HUES48 (cell line): ENCODE measurements around the gene GAS7.
A peak's percentile ranks its signal among the peaks of the same experiment; 100 is the strongest.

Experiments used
- H3K27ac ChIP-seq: one replicate; pipeline ENCODE4 v1.7.0; 2013; ENCODE audit warnings: low read depth, low read length, inconsistent platforms
- H3K27me3 ChIP-seq: 2 replicates; pipeline ENCODE4 v1.6.1; 2013; ENCODE audit warnings: mild to moderate bottlenecking, low read length; ENCODE audit not compliant: control insufficient read depth, insufficient read depth
- H3K36me3 ChIP-seq: 2 replicates; pipeline ENCODE4 v1.6.1; 2013; ENCODE audit warnings: low read length; ENCODE audit not compliant: control insufficient read depth, insufficient read depth
- H3K4me1 ChIP-seq: 2 replicates; pipeline ENCODE4 v1.6.1; 2013; ENCODE audit warnings: mild to moderate bottlenecking, low read length; ENCODE audit not compliant: control insufficient read depth, insufficient read depth
- H3K4me3 ChIP-seq: 2 replicates; pipeline ENCODE4 v1.5.1; 2013; ENCODE audit warnings: mild to moderate bottlenecking, low read depth, low read length
- H3K9ac ChIP-seq: 2 replicates; pipeline ENCODE4 v1.6.1; 2013; ENCODE audit warnings: mild to moderate bottlenecking, low read depth, low read length, moderate library complexity
- H3K9me3 ChIP-seq: 2 replicates; pipeline ENCODE4 v1.6.1; 2013; ENCODE audit warnings: low read length; ENCODE audit not compliant: control insufficient read depth, insufficient read depth

The GAS7 gene

GRCh38 chr17:10186771-10187410, 11.5 kb downstream of the GAS7 start:
- no peaks in the 10 kb centered on the region for H3K9me3 ChIP-seq
- H3K4me3 ChIP-seq, result no peak overlapping the region
- H3K27ac ChIP-seq, result no peak overlapping the region
- peaks cover 10% of the 10 kb centered on the region for H3K4me1 ChIP-seq
- H3K36me3 ChIP-seq, result no peaks in the 10 kb centered on the region
- no peaks in the 10 kb centered on the region for H3K27me3 ChIP-seq
- no peak overlapping the region for H3K9ac ChIP-seq

GRCh38 chr17:10183931-10184930, 14.2 kb downstream of the GAS7 start:
- Histone ChIP-seq H3K4me3 (no peak overlapping the region), H3K27me3 (no peaks in the 10 kb centered on the region), H3K4me1 (peaks cover 15% of the 10 kb centered on the region), H3K27ac (no peak overlapping the region), H3K9ac (no peak overlapping the region), H3K36me3 (no peaks in the 10 kb centered on the region), H3K9me3 (no peaks in the 10 kb centered on the region)

DNA sequence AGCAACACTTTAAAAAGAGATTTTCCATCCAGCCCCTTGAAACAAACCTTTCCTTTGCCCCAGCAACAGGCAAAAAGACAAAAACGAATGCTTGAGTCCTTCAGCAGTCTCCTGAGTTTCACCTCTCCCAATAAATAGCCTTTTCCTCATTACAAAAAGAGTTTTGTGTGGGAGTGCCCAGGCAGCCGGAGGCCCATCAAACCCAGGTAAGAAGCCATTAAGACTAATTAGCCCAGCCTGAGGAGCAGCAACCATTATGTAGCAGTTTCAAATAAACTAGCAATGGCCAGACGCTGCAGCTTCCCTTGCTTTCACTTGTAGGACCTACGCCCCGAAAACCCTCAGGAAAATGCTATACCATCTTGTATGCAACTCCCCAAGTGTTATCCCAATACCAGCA, 15.6 kb downstream of the GAS7 start:
- Histone ChIP-seq H3K27ac (no peak overlapping the region), H3K4me1 (peaks cover 26% of the 10 kb centered on the region), H3K27me3 (no peaks in the 10 kb centered on the region), H3K4me3 (no peak overlapping the region), H3K36me3 (no peaks in the 10 kb centered on the region), H3K9me3 (no peaks in the 10 kb centered on the region), H3K9ac (no peak overlapping the region)

- Histone ChIP-seq H3K4me1 (peaks cover 28% of the 10 kb centered on the region), H3K4me3 (no peak overlapping the region), H3K27me3 (no peaks in the 10 kb centered on the region), H3K27ac (peak overlapping the region; percentile 79), H3K36me3 (no peaks in the 10 kb centered on the region), H3K9me3 (no peaks in the 10 kb centered on the region), H3K9ac (no peak overlapping the region)
These were observed 19.9 kb downstream of the GAS7 start for GRCh38 chr17:10178506-10178991.

- Histone ChIP-seq H3K4me3 (no peak overlapping the region), H3K9me3 (no peaks in the 10 kb centered on the region), H3K4me1 (peaks cover 28% of the 10 kb centered on the region), H3K36me3 (no peaks in the 10 kb centered on the region), H3K27ac (peak overlapping the region; percentile 79), H3K9ac (no peak overlapping the region), H3K27me3 (no peaks in the 10 kb centered on the region)
These were observed 20.4 kb downstream of the GAS7 start for GRCh38 chr17:10177913-10178505.

GRCh38 chr17:10177131-10177912, 21.1 kb downstream of the GAS7 start:
- Histone ChIP-seq H3K27ac (peak overlapping the region; percentile 79), H3K9ac (no peak overlapping the region), H3K9me3 (no peaks in the 10 kb centered on the region), H3K27me3 (no peaks in the 10 kb centered on the region), H3K36me3 (no peaks in the 10 kb centered on the region), H3K4me3 (no peak overlapping the region), H3K4me1 (peaks cover 30% of the 10 kb centered on the region)

DNA sequence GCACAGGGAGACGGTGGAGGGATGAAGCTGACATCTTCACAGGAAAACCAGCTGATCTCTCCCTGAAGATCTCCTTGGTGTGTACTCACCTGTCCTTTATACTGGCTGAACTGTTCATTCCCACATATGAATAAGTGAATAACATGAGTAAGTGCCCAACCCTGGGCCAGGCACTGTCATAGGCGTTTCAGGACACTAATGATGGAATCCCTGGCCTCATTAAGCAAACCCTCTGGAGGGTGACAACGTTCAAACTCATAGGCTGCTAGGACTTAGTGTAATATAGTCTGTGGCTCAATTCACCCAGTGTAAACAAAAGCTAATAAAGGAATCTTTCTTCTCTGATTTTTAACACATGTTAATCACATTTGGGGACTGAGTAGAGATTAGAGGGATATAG, 24.5 kb downstream of the GAS7 start:
- H3K4me3 ChIP-seq, result no peak overlapping the region
- H3K9me3 ChIP-seq, result no peaks in the 10 kb centered on the region
- H3K4me1 ChIP-seq, result peaks cover 39% of the 10 kb centered on the region
- no peaks in the 10 kb centered on the region for H3K27me3 ChIP-seq
- no peaks in the 10 kb centered on the region for H3K36me3 ChIP-seq
- H3K27ac ChIP-seq, result no peak overlapping the region
- no peak overlapping the region for H3K9ac ChIP-seq

- H3K4me3 ChIP-seq, result no peak overlapping the region
- no peaks in the 10 kb centered on the region for H3K36me3 ChIP-seq
- H3K4me1 ChIP-seq, result peaks cover 28% of the 10 kb centered on the region
- no peak overlapping the region for H3K9ac ChIP-seq
- no peaks in the 10 kb centered on the region for H3K9me3 ChIP-seq
- H3K27me3 ChIP-seq, result no peaks in the 10 kb centered on the region
- H3K27ac ChIP-seq, result no peak overlapping the region
These were observed 25.6 kb downstream of the GAS7 start for GRCh38 chr17:10172778-10173177.

DNA sequence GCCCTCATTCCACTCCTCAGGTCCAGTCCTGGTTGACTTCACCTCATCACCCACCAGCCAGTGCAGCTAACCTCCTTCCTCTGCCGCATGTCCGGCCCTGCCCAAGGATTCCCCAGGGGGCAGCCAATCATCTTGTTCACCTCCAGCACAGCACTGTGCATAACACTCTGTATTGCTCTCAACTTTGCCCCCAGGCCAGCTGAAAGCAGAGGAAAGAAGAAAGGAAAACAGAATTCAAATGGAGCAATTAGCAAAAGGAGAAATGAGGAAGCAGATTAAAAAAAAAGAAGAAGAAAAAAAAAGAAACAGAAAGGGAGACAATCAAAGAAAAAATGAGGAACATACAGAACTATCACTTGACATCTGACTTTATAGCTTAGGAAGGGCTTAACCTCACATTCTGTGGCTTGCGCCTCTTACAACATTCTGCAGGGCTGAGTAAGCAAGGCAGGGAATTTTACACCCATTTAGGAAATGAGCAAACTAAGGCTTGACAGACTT, 26.1 kb downstream of the GAS7 start:
- peaks cover 23% of the 10 kb centered on the region for H3K4me1 ChIP-seq
- no peak overlapping the region for H3K27ac ChIP-seq
- no peak overlapping the region for H3K4me3 ChIP-seq
- H3K9ac ChIP-seq, result no peak overlapping the region
- no peaks in the 10 kb centered on the region for H3K9me3 ChIP-seq
- H3K27me3 ChIP-seq, result no peaks in the 10 kb centered on the region
- H3K36me3 ChIP-seq, result no peaks in the 10 kb centered on the region

DNA sequence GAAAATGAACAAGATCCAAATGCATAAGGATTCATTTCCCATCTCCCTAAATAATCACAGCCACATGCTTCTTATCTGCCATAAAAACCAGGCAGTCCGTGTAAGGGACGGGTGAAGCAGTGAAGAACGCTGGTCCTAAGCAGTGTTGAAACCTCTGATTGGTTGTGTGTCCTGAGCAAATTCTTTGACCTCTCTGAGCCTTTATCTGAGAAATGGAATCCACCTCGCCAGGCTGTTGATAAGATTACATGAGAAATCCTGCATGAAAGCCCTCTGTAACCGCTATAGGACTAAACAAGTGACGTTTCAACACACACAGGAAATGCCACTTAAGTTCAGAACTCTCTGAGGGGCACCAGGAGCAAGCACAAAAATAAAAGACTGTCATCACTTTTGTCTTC, 26.8 kb downstream of the GAS7 start:
- no peaks in the 10 kb centered on the region for H3K27me3 ChIP-seq
- no peaks in the 10 kb centered on the region for H3K36me3 ChIP-seq
- H3K27ac ChIP-seq, result no peak overlapping the region
- H3K9ac ChIP-seq, result no peak overlapping the region
- H3K9me3 ChIP-seq, result no peaks in the 10 kb centered on the region
- peaks cover 17% of the 10 kb centered on the region; the same call in 1 of the 2 replicates for H3K4me1 ChIP-seq
- no peak overlapping the region for H3K4me3 ChIP-seq
